ENCODE results near the gene B4GALNT3. TPM values are rescaled to one million over a fixed set of nuclear protein-coding genes. Genes with fewer than 3 reads are reported as not detected.

The B4GALNT3 gene
- total and polyA plus RNA-seq, 8 donors, result 2.7 to 34.0 (median 5.7) TPM

DNA sequence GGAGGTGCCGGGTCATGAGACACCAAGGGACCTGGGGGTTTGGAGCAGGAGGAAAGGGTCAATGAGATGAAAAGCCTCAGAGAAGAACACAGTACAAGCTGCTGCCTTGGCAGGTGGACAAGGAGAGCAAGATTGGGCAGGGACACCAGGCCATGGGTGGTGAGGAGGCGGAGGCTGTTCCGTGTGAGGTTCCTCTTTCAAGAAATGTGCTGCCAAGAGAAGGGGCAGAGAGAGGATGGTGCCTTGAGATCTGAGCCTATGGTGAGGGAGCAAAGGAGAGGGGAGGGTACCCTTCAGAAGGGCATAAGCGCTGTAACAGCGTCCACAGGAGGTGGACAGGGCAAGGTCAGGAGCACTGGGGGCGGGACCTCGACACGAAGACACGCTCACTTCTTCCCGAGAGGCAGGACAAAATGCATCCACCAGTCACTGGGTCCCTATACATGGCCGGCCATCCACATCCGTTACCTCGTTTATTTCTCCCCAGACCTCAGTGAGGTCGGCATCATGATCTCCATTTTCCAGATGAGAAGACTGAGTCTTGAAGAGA, 100.2 kb downstream of the B4GALNT3 start:
- TF ChIP-seq, protein P1, sequence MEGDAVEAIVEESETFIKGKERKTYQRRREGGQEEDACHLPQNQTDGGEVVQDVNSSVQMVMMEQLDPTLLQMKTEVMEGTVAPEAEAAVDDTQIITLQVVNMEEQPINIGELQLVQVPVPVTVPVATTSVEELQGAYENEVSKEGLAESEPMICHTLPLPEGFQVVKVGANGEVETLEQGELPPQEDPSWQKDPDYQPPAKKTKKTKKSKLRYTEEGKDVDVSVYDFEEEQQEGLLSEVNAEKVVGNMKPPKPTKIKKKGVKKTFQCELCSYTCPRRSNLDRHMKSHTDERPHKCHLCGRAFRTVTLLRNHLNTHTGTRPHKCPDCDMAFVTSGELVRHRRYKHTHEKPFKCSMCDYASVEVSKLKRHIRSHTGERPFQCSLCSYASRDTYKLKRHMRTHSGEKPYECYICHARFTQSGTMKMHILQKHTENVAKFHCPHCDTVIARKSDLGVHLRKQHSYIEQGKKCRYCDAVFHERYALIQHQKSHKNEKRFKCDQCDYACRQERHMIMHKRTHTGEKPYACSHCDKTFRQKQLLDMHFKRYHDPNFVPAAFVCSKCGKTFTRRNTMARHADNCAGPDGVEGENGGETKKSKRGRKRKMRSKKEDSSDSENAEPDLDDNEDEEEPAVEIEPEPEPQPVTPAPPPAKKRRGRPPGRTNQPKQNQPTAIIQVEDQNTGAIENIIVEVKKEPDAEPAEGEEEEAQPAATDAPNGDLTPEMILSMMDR (IDR thresholded peaks at IDR 0.05), result no peak
- Histone ChIP-seq H3K4me3 (no peak overlapping the region), H3K27ac (no peak overlapping the region), H3K4me1 (peaks cover 0 to 51% of the 10 kb centered on the region in 2 donors), H3K36me3 (peaks cover 0 to 37% of the 10 kb centered on the region in 2 donors), H3K27me3 (no peaks in the 10 kb centered on the region), H3K9me3 (no peaks in the 10 kb centered on the region)
- intact Hi-C loops (cut with DNase I), result no loop called here
- DNase-seq (no peak), ATAC-seq (no peak)

DNA sequence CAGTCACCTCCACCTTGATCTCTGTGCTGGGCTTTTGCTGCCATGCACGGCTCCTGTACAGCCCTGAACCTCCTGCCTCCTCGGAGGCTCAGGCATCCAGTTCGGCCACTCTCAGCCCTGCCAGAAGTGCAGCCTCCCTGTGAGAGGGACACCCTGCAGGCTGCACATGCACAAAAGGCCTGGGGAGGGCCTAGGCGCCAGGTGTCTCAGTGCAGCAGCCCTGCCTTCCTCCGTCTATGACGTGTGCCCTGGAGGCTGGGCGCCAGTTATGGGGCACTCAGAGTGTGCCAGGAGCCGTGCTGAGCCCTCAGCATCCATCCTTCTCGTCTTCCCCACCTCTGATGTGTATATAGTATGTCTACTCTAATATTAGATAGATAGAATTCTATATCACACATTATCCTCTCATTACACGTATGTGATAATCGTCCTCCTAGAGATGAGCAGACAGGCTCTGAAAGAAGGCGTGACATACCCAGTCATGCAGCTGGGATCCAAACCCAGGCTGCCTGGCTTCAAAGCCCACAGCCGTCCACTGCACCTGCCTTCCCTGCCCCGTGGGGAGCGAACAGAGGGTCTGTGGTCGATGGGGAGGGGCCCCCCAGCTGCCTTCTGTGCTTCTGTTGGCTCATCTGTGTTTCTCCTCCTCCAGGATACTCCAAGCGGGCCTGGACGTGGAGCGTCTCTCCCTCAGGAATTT, 101.1 kb downstream of the B4GALNT3 start:
- Histone ChIP-seq H3K9me3 (no peaks in the 10 kb centered on the region), H3K4me3 (no peak overlapping the region), H3K4me1 (peaks cover 0 to 46% of the 10 kb centered on the region in 2 donors), H3K36me3 (peaks cover 0 to 37% of the 10 kb centered on the region in 2 donors), H3K27me3 (no peaks in the 10 kb centered on the region), H3K27ac (peak overlapping the region in 1 of 2 donors; percentile 94)
- TF ChIP-seq, protein P1 (IDR thresholded peaks at IDR 0.05), result no peak
- DNase-seq (no peak), ATAC-seq (no peak)
- intact Hi-C loops (cut with DNase I), result no loop called here

DNA sequence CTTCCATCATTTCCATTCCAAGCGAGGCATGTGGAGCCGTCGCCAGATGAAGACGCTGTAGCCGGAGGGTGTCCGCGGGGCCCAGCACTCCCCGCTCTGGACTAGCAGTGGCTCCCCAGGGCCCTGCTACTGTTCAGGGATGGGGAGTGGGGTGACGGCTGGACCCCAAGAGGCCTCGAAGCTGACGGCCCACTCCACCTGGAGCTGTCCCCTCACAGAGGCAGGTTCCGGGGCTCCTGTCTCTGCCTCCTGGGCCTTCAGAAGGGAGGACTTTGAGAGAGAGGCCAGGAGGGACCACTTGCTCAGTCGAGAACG, 101.6 kb downstream of the B4GALNT3 start:
- ATAC-seq (no peak), DNase-seq (no peak)
- peaks cover 0 to 37% of the 10 kb centered on the region in 2 donors for H3K36me3 ChIP-seq
- no peaks in the 10 kb centered on the region for H3K9me3 ChIP-seq
- peaks cover 0 to 46% of the 10 kb centered on the region in 2 donors for H3K4me1 ChIP-seq
- H3K27ac ChIP-seq, result peak overlapping the region in 1 of 2 donors; percentile 94
- TF ChIP-seq, protein P1 (IDR thresholded peaks at IDR 0.05), result no peak
- no peaks in the 10 kb centered on the region for H3K27me3 ChIP-seq
- intact Hi-C loops (cut with DNase I), result no loop called here
- H3K4me3 ChIP-seq, result peak overlapping the region in 1 of 2 donors; percentile 22

DNA sequence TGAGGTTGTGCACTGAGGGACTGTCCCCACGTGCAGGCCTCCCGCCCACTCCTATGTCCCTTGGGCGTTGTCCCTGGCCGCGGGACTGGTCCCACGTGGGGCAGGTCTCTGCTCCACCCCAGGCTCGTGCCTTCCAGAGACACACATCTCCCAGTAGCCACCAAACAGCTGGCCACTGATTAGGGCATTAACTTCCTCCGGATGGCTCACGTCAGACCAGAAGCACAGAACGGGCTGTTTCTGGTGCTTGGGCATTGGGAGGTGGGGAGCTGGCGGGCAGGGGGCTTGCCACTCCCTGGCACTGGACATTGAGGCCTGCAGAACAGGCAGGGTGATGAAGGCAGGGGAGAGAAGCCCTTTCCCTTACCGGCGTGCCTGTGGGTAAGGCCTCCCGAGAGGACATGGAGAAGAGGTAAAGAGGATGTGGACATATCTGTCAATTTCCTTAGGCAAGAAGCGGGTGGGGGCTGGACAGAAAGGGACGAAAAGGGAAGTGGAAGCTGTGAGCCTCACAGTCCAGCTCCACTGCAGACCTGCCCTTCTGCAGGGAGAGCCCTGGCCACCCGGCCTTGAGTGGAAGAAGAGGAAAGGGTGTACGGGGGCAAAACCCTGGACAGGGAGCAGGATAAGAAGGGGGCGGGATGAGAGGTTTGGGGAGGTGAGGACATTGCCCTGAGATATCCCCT, 102.3 kb downstream of the B4GALNT3 start:
- peak overlapping the region; percentile 44 to 94 for H3K27ac ChIP-seq
- DNase-seq (peak in 2 of 4 donors; percentile 83 to 88), ATAC-seq (peak; percentile 67)
- H3K9me3 ChIP-seq, result no peaks in the 10 kb centered on the region
- TF ChIP-seq, protein P1 (IDR thresholded peaks at IDR 0.05), result no peak
- intact Hi-C loops (cut with DNase I), result no loop called here
- peaks cover 0 to 46% of the 10 kb centered on the region in 2 donors for H3K4me1 ChIP-seq
- no peaks in the 10 kb centered on the region for H3K27me3 ChIP-seq
- peak overlapping the region in 1 of 2 donors; percentile 22 for H3K4me3 ChIP-seq
- peaks cover 0 to 37% of the 10 kb centered on the region in 2 donors for H3K36me3 ChIP-seq

DNA sequence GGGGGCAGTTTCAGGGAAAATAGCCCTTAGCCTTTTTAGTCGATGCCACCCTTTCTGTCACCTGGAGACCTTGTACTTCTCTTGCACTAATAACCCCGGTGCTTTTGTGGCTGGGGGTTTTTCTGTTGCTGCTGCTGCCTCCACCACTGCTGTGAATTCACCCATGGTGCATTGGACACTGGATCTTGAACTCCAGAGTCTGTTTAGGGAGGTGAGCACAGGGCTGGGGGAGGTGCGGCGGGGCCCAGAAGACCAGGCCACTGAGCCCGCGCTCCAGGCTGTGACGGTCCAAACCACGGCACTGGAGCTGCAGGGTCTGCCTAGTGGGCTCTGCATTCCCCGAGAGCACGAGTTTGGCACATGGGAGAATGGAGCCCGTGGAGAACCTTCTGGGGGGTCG, 102.9 kb downstream of the B4GALNT3 start:
- ATAC-seq (no peak), DNase-seq (no peak)
- TF ChIP-seq, protein P1 (IDR thresholded peaks at IDR 0.05), result no peak
- Histone ChIP-seq H3K36me3 (peaks cover 0 to 35% of the 10 kb centered on the region in 2 donors), H3K27ac (peak overlapping the region in 1 of 2 donors; percentile 94), H3K4me3 (peak overlapping the region in 1 of 2 donors; percentile 22), H3K4me1 (peaks cover 0 to 46% of the 10 kb centered on the region in 2 donors), H3K9me3 (no peaks in the 10 kb centered on the region), H3K27me3 (no peaks in the 10 kb centered on the region)
- intact Hi-C loops (cut with DNase I), result no loop called here
